ENCODE data around the gene TAS1R1.

TAS1R1 gene

DNA sequence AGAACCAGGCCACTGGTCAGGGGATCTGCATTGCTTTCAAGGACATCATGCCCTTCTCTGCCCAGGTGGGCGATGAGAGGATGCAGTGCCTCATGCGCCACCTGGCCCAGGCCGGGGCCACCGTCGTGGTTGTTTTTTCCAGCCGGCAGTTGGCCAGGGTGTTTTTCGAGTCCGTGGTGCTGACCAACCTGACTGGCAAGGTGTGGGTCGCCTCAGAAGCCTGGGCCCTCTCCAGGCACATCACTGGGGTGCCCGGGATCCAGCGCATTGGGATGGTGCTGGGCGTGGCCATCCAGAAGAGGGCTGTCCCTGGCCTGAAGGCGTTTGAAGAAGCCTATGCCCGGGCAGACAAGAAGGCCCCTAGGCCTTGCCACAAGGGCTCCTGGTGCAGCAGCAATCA lies 19.7 kb downstream of the TAS1R1 start:
- DNase-seq = no peak

DNA sequence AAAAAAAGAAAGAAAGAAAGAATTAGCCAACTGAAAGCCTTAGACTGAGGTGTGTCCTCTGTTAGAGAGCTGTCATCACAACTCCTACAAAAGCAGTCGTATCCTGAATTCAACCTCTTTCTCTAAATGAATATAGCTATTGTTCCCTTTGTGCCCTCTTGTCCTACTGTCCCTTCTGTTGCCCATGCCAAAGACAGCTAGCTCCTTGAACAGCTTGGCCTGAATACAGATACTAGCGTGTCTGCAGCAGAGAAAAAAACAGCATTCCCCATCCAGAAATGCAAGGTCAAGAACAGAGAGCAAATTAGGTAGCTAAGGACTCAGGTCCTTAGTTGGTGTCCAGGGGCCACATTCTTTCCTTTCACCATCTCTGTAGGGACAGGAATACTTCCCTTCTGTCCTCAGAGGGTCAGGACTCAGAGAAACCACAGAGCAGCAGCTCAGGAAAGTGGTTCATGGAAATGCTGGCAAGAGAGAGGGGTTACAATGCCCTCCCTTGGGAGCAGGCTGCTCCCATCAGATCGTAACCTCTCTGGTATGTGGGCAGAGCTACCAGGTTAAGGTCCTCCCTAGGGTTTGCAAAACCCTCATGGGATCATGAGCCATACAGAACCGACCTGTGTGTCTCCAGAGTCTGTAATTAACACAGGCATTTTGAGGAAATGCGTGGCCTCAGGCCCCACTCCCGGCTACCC lies 22.9 kb downstream of the TAS1R1 start:
- no peak for DNase-seq

DNA sequence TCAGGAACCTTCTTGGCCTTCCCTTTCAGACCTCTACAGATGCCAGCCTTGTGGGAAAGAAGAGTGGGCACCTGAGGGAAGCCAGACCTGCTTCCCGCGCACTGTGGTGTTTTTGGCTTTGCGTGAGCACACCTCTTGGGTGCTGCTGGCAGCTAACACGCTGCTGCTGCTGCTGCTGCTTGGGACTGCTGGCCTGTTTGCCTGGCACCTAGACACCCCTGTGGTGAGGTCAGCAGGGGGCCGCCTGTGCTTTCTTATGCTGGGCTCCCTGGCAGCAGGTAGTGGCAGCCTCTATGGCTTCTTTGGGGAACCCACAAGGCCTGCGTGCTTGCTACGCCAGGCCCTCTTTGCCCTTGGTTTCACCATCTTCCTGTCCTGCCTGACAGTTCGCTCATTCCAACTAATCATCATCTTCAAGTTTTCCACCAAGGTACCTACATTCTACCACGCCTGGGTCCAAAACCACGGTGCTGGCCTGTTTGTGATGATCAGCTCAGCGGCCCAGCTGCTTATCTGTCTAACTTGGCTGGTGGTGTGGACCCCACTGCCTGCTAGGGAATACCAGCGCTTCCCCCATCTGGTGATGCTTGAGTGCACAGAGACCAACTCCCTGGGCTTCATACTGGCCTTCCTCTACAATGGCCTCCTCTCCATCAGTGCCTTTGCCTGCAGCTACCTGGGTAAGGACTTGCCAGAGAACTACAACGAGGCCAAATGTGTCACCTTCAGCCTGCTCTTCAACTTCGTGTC lies 23.7 kb downstream of the TAS1R1 start:
- DNase-seq = no peak

DNA sequence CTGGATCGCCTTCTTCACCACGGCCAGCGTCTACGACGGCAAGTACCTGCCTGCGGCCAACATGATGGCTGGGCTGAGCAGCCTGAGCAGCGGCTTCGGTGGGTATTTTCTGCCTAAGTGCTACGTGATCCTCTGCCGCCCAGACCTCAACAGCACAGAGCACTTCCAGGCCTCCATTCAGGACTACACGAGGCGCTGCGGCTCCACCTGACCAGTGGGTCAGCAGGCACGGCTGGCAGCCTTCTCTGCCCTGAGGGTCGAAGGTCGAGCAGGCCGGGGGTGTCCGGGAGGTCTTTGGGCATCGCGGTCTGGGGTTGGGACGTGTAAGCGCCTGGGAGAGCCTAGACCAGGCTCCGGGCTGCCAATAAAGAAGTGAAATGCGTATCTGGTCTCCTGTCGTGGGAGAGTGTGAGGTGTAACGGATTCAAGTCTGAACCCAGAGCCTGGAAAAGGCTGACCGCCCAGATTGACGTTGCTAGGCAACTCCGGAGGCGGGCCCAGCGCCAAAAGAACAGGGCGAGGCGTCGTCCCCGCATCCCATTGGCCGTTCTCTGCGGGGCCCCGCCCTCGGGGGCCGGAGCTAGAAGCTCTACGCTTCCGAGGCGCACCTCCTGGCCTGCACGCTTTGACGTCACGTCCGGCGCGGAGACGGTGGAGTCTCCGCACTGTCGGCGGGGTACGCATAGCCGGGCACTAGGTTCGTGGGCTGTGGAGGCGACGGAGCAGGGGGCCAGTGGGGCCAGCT lies 24.4 kb downstream of the TAS1R1 start, which contains the start of gene ZBTB48:
TSS of gene ZBTB48 (plus strand) at position 621 of the 745 bp plus-strand sequence. CDS start 616 bp downstream, outside the sequence.
- peak; percentile 87 to 91 for DNase-seq

DNA sequence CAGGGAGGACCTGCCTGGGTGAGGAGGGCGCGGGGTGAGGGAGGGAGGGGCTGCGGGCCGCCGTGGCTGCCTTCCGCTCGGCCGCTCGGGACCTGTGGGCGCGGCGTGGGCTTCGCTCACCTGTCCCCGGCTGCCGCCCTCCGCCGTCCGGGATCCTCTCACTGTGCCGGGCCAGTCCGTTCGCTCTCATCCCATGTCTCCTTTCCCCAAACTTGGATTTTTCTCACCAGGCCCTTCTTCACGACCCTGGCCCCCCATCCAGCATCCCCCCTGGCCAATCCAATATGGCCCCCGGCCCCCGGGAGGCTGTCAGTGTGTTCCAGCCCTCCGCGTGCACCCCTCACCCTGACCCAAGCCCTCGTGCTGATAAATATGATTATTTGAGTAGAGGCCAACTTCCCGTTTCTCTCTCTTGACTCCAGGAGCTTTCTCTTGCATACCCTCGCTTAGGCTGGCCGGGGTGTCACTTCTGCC lies 25.0 kb downstream of the TAS1R1 start:
- DNase-seq = peak; percentile 13 to 42

DNA sequence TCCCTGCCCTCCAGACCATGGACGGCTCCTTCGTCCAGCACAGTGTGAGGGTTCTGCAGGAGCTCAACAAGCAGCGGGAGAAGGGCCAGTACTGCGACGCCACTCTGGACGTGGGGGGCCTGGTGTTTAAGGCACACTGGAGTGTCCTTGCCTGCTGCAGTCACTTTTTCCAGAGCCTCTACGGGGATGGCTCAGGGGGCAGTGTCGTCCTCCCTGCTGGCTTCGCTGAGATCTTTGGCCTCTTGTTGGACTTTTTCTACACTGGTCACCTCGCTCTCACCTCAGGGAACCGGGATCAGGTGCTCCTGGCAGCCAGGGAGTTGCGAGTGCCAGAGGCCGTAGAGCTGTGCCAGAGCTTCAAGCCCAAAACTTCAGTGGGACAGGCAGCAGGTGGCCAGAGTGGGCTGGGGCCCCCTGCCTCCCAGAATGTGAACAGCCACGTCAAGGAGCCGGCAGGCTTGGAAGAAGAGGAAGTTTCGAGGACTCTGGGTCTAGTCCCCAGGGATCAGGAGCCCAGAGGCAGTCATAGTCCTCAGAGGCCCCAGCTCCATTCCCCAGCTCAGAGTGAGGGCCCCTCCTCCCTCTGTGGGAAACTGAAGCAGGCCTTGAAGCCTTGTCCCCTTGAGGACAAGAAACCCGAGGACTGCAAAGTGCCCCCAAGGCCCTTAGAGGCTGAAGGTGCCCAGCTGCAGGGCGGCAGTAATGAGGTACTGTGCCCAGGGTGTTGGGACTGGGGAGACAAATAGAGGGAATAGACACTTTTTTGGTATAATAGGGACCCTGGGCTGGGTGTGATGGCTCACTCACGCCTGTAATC lies 25.7 kb downstream of the TAS1R1 start:
- DNase-seq = no peak

DNA sequence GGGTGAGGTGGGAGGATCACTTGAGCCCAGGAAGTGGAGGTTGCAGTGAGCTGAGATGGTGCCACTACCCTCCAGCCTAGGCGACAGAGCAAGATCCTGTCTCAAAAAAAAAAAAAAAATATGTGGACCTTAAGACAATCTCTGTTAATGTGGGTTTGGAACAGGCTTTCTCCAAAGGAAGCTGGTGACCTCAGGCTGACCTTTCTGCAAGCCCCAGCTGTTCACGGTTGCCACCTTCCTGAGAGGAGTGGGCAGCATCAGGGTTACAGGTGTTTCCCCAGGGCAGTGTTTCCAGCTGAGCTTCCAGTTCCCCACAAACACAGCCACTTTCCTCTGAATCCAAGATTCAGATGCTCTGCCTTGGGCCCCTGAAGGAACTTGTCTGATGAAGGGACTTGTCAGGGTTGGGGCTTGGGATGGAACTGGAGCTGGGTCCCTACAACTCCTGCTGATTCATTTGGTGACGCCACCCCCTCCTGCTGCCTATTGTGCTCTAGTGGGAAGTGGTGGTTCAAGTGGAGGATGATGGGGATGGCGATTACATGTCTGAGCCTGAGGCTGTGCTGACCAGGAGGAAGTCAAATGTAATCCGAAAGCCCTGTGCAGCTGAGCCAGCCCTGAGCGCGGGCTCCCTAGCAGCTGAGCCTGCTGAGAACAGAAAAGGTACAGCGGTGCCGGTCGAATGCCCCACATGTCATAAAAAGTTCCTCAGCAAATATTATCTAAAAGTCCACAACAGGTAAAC lies 26.6 kb downstream of the TAS1R1 start:
- peak in 1 of 2 donors; percentile 32 for DNase-seq

DNA sequence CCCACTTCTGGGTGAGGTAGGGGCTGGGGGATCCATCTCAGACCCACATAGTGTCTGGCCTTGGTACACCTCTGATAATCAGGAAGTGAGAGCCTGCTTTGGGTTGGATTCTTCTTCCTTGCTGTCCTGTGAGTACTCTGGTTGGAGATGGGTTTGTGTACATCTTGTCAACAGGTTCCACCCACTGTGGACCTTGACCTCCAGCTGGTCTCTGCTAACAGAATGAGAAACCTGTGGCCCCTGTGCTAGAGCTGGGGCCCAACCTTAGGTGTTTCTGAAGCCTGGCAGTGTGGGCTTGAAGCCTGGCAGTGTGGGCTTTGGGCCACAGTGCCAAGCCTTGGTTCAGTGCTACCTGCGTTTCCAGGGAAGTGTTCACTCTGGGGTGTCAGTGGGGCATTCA lies 27.3 kb downstream of the TAS1R1 start:
- no peak for DNase-seq

DNA sequence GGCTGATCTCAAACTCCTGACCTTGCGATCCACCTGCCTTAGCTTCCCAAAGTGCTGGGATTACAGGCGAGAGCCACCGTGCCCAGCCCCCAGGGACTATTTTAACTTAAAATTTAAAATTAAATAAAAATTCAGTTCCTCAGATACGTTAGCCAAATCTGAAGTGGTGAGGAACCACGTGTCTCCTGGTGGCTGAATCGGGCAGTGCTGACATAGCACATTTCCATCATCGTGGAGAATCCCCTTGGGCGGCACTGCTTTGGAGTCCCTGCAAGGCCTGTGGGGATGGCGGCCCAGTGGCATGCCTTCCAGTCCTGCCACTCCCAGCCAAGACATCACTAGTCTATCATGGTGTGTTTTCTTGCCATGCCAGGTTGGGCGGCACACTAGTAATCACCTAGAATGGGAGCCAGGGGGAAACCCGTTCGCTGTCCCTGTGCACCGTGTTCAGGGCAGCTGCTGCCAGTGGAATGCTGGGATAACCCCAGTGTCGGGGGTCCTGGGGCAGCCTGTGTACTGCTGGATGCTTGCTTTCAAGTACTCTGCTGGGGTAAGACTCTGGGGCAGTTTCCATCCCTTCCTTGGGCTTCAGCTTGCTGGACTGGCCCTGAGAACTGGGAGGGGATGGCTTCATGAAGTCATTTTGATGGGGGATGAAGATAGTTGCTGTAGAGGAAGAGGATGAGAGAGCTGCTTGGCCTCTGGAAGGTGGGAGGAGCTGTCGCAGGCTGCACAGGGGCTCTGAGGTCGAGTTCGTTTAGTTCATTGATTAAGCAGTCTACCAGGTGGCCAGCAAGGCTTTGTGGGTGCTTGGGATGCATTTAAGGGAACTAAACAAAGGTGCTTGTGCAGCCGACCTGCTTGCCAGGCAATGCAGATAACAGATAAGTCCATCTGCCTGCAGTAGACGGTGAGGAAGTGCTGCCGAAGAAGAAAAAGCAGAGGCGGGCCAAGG lies 29.3 kb downstream of the TAS1R1 start:
- no peak for DNase-seq

DNA sequence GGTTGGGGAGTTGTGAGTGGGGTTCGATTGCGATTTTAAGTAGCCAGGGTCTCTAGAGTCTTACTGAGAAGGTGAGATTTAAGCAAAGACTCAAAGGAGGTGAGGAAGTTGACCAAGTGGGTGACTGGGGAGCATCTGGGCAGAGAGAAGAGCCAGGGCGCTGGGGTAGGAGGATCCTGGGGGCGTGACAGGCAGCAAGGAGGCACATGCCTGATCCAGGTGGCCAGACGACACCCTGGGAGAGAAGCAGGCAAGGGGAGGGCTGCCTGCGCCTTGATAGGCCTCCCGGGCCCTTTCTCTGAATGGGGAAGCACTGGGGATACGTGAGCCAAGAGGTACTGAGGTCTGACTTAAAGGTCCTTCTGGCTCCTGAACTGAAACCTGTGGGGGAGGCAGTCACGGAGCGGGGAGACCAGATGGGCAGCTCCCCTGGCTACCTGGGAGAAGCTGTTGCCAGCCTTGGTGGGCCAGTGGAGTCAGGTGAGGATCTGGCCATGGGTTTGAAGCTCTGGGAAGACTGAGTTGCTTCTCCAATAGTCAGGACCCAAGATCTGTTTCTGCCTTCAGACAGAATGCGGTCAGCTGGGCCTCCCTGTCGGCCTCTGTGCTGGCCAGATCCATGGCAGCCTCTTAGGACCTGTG lies 30.1 kb downstream of the TAS1R1 start:
- no peak for DNase-seq

DNA sequence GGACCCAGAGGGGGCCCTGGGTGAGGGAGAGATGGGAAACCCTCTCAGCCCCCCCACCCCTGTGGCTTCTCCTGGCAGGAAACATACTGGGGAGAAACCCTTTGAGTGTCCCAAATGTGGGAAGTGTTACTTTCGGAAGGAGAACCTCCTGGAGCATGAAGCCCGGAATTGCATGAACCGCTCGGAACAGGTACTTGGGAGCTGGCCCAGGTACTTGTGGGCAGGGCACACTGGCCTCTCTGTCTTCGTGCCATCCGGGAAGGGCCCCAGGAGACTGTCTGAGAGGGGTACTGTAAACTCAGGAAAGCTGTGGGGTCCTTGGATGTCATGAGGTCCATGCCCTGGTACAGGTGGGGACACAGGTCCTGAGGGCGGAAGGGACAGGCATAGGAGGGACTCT lies 30.7 kb downstream of the TAS1R1 start:
- no peak for DNase-seq

DNA sequence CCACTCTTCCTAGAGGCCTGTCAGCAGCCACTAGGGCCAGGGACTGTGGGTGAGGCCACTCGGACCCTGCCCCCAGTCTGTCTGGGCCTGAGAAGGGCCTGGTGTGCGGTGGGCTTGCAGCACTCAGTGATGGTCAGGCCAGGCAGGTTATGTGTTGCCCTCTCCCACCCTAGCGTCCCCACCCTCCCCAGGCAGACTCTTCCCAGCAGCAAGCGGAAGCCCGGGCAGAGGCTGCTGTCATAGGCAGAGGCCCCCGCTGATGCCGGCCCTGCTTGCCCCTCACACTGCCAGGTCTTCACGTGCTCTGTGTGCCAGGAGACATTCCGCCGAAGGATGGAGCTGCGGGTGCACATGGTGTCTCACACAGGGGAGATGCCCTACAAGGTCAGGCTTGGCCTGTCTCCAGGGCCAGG lies 31.3 kb downstream of the TAS1R1 start:
- DNase-seq = no peak

DNA sequence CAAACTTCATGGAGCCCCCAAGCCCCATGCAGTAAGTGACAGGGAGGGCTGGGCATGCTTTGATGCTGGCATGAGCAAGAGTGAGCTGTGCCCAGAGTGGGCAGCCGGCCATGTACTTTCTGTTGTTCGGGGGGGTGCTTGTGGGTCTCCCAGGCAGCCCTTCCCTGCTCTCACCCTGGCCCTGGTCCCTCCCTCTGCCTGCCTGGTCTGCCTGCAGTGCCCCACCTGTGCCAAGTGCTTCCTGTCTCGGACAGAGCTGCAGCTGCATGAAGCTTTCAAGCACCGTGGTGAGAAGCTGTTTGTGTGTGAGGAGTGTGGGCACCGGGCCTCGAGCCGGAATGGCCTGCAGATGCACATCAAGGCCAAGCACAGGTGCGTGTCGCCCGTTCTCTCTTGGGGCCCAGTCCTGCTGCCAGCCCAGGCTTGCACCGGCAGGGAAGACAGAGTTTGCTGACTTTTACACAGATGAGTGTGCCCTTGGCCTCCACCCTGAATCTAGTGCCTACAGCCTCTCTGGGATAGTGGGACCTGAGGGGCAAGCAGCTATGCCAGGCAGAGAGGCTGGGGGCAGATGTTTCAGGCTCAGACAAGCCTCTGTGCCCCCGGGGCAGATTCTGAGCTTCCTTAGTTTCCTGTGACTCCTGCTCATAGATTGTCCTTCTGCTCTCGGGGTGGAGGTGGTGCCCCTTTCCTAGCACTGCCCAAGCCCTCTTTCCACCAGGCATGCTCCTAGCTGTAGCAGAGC lies 32.3 kb downstream of the TAS1R1 start:
- DNase-seq = no peak

DNA sequence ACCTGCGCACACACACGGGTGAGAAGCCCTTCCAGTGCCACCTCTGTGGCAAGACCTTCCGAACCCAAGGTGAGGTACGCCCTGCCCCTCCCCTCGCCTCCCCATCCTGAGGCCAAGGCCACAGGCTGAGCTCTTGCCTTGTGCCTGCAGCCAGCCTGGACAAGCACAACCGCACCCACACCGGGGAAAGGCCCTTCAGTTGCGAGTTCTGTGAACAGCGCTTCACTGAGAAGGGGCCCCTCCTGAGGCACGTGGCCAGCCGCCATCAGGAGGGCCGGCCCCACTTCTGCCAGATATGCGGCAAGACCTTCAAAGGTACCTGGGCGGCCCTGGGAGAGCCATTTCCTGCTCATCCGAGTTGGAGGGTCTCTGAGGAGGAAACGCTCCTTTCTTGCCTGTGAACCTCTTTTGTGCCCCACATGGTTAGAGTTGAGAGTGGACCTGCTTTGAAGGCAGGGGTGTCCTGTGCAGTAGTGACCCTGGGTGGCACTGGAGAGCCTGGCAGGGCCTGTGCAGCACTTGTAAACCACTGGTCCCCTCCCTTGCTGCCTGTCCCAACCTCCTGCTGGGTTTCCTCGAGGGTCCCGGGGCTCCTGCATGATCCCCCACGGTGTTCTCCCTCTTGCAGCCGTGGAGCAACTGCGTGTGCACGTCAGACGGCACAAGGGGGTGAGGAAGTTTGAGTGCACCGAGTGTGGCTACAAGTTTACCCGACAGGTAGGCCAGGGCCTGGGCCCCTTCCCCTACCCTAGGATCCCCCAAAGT lies 33.2 kb downstream of the TAS1R1 start:
- DNase-seq = no peak

DNA sequence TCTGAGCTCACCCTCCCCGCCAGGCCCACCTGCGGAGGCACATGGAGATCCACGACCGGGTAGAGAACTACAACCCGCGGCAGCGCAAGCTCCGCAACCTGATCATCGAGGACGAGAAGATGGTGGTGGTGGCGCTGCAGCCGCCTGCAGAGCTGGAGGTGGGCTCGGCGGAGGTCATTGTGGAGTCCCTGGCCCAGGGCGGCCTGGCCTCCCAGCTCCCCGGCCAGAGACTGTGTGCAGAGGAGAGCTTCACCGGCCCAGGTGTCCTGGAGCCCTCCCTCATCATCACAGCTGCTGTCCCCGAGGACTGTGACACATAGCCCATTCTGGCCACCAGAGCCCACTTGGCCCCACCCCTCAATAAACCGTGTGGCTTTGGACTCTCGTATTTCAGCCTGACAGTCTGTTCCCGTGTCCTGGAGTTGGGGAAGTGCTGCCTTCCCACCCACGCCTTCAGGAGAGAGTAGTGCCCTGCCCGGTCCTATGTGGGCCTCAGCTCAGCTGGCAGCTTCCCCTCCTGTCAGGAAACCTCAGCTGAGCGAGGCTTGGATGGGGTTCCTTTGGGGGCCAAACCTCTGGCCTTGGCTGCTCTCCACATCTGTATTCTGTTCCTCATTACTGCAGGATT lies 33.9 kb downstream of the TAS1R1 start:
- no peak for DNase-seq

DNA sequence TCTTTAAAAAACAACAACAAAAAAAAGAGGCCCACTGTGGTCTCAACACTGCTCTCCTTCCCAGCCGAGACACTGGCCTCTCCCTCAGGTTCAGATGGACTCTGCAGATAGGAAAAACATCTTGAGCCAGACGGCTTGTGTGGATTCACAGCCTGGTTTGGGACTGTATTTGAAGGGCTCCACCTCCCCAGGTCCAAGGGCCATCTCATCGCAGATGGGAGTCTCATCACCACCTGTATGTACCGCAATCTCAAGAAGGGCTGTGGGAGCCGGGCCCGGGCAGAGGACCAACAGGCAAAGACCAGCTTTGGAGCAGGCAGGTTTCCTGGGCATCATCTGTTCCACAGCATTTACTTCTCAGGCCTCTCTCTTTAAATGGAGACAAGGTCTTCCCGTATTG lies 34.9 kb downstream of the TAS1R1 start:
- no peak for DNase-seq

DNA sequence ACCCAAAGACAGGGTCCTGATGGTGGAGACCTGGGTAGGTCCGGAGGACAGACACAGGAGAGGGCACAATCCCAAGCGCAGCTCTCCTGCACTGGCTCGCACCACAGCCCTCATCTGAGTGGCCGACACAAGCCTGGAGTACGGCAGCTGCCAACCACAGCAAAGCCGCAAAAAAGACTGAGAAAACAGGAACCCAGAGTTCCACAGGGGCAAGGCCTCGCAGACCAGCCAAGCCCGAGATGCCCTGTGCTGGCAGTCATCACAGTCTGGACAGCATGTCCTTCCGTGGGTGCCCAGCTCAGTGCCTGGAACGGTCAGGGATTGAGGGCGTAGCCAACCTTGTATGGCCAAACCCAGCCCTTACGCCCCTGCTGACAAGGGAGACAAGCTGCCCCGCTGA lies 36.1 kb downstream of the TAS1R1 start:
- peak in 1 of 2 donors; percentile 10 for DNase-seq

DNA sequence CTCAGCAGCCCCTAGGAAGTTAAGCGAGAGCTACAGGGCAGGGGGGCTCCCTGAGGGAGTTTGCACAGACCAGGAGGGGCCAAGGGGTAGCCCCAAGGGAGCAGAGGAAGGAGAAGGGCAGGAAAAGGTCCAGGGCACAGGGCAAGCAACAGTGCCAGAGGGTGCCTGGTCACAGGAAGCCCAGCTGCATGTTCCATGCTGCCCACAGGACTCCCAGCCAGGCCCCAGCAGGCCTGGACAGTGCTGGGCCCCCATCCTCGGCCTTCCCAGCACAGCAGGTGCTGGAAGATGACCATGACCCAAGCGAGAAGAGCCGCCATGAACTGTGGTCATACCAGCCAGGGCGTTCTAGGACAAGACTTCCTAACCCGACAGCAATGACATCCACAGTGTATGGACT lies 36.5 kb downstream of the TAS1R1 start:
- no peak for DNase-seq

Measured in bone marrow (tissue), 2 donors.